GM19395 (cell line): ENCODE measurements around the gene GSG1L.

Experiments used
- ATAC-seq: cut with Tn5 transposase; IDR thresholded peaks from one replicate; pipeline ENCODE4 v1.9.1; 2021; ENCODE audit warnings: mild to moderate bottlenecking, moderate library complexity; ENCODE audit not compliant: unreplicated experiment

The GSG1L gene

DNA sequence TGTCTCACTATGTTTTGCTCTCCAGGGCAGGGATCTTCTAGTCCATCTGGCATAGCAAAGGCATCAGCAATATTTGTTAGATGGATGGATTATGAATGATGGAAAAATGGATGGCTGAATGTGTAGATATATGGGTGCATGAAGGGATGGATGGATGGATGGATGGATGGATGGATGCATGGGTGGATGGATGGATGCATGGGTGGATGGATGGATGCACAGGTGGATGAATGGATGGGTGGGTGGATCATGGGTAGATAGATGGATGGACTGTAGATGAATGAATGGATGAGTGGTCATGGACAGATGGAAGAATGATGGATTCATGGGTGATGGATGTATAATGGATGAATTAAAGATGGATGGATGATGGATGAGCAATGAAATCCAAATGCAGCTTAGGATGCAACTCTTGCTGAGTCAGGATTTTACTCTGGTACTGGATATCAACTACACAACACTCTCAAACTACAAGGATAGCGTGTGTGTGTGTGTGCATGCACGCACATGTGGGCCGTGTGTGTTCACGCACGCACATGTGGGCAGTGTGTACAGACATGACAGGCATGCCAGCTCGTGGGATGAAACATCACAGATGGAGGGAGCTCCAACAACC, 34.0 kb downstream of the GSG1L start:
- no peak for ATAC-seq

DNA sequence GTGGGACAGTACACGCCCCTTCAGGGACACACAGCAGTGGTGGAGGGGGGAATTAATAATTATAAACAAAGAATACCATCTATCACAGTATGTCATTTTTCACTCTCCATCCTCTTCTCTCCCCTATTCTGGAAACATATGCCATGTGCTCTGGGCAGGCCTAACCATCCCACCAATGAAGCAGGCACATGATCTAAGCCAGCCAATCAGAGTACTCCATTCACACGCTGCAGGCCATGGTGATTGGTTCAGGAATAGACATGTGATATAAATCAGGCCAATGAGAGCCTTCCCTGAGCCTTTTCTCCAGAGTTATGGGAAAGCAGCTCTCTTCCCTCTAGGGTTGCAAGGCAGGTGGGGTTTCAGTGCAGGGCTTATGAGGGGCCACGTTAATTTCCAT, 36.5 kb downstream of the GSG1L start:
- no peak for ATAC-seq

DNA sequence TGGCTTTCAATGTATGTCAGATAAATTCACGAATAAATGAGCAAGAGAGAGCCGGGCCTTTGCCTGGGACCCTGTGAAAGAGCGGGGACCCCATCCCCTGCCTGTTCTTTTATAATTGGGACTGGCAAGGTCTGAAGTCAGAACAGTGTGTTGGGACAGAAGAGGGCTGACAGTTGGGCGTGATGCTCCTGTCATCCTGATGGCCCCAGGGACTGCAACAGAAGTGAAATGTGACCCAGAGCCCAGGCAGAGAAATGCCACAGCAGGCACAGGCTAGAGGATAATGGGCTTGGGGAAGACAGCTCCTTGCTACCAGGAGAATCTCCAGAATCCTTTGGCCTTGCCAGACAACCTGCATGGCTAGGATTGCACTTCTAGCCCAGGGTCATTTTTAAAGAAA, 37.9 kb downstream of the GSG1L start:
- no peak for ATAC-seq

DNA sequence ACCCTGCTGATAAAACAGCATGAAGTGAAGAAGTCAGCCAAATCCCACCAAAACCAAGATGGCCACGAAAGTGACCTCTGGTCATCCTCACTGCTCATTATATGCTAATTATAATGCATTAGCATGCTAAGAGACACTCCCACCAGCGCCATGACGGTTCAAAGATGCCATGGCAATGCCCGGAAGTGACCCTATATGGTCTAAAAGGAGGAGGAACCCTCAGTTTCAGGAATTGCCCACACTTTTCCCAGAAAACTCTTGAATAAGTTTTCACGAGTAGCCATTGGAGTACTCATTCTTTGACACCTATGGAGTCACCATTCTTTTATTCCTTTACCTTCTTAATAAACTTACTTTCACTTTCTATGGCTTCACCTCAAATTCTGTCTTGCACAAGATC, 44.3 kb downstream of the GSG1L start:
- ATAC-seq, result no peak

DNA sequence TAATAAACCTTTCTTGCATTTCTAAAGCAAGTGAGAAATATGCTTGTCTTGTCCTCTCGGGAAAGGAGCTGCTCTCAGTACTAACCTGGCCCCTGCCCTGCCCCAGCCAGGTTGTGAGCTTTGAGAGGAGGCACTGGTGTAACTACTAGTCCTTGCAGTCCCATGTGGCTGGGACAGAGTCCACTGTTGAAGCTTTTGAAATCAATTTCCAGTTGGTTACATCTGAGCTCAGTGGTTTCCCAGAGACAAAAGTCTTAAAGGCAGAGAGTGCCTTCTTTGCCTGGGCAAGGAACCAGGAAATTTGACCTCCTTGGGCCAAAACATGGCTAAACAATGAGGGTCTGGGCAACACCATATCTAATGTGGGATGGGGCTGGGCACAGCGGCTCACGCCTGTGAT, 48.7 kb downstream of the GSG1L start:
- ATAC-seq, result no peak

DNA sequence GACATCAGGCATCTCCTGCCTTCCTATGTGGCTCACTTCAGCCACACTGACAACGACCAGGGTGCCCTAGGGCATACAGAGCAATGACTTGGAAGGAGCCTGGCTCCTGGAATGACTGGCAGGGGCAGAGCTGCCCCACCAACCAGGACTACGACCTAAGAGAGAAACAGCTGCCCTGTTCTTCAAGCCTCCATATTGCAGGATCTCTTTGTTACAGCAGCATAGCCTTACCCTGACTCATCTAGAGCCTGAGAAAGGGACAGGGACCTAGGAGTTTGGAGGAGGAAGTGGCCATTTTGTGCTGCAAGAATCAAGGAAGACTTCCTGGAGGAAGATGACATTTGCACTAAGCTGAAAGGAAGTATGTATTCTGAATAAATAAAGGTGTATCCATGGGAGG, 49.6 kb downstream of the GSG1L start:
- ATAC-seq, result no peak

DNA sequence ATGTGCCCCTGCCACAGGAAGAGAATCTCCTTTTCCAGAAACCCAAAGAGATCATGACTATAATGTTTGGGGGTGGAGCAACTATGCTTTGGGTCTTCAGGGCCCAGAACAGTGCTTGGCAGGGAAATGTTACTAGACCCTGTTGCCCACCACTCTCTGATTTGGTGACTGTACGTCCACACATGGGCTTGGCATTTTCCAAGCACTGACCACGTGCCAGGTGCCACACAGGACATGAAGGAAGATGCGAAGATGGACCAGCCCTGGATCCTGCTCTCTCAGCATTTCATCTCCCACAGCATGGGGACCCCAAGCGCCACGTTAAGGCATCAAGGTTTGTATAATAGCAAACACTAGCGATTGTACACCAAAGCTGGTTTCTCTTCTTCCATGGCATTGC, 50.1 kb downstream of the GSG1L start:
- no peak for ATAC-seq

DNA sequence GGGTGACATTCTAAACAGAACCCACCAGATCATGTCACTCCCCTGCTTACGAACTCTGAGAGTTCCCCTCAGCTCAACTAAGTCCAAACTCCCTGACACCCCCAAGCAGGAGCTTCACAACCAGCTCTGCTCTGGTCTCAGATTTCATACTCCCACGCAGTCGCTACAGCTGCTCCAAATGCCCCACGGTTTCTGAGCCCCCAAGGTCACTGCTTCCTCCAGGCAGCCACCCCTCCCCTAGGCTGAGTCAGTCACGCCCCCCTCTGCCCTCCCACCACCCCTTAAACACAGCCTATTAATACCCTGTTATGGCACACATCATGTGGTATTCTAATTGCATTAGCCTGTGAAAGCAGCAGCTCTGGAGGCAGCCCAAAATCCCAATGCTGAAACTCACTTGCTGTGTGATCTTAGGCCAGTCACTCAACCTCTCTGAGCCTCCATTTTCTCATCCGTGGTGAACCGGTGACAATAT, 51.5 kb downstream of the GSG1L start:
- ATAC-seq, result no peak

DNA sequence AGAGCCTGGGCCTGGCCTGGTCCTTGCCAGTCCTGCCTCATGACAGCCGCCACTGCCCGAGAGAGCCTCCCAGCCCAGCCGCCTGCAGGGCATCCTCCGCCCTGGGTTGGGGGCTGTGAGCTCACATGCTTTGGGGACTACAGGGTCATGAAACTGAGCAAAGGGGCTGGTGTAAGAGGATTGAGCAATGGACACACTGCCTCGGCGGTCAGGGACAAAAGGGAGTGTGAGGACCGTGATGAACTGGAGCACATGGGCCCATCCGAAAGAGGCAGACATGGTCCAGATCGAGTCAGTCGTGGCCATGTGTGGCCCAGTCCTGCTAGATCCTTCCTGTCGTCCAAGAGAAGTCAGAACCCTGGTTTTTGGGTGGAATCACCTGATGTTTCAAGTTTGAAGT, 52.3 kb downstream of the GSG1L start:
- no peak for ATAC-seq

DNA sequence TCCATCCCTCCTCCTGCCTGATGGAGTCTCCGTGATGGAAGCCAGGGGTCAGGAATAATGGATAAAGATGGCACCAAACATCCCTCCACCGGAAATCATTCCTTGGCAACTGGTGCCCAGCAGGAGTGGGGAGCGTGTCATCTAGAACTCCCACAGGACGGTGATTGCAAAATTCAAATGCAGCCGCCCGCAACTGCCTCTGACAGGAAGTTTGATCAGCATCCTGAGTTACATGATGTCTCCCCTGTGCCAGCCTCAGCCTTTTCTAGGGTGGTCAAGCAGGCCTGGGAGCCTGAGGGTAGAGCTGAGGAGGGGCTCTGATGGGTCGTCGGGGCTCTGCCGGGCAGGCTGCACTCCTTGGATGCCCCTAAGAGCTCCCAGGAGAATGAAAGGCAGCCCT, 52.8 kb downstream of the GSG1L start:
- ATAC-seq, result no peak

DNA sequence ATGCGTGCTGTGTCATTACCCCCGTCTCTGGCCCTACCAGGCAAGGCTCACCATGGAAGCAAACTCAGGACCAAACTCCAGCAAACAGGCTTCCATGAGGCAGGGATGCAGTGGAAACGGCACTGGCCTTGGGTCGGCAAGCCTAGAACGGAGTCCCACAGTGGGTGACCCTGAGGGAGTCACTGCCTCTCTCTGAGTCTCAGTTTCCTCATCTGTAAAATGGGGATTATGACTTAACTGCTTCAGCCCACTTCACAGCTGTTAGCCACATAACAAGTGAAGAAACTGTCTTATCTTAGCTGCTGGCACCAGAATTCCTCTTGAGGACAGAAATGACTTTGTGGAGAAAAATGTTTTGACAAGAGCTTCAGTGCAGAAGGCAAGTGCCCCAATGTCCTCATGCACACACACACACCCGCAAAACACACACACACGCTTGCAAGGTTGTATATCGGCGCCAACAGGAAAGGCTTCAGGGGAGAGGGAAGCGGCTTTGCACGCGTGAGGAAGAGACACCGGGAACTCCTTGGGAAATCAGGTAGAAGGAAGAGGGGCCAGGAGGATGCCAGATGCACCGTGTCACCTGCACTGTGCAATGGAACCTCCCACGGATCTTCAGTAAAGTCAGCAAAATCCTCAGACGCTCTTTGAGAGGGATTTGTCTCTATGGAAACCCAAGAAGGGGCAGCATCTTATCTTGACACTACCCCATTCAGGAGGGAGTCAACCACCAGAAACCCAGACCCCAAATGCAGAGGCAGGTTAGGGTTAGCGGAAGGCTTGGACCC, 53.7 kb downstream of the GSG1L start:
- ATAC-seq, result no peak

DNA sequence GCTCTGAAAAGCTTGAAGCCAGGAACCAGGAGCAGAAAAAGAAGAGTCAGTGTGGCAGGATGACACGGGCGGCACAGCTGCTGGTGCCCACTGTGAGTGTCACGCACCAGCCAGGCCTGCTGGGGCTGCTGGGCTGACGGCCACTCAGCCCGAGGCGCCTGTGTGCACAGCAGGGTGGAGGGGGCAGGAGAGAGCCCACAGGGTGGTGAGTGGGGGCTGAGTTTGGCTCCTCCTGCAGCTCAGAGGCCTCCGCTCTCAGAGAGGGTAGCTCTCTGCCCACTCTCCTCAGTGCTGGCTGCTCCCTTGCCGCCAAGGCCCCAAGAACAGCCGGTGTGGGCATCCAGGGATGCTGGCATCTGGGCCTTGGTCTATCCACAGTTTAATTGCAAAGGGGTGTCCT, 59.6 kb downstream of the GSG1L start:
- ATAC-seq, result no peak

DNA sequence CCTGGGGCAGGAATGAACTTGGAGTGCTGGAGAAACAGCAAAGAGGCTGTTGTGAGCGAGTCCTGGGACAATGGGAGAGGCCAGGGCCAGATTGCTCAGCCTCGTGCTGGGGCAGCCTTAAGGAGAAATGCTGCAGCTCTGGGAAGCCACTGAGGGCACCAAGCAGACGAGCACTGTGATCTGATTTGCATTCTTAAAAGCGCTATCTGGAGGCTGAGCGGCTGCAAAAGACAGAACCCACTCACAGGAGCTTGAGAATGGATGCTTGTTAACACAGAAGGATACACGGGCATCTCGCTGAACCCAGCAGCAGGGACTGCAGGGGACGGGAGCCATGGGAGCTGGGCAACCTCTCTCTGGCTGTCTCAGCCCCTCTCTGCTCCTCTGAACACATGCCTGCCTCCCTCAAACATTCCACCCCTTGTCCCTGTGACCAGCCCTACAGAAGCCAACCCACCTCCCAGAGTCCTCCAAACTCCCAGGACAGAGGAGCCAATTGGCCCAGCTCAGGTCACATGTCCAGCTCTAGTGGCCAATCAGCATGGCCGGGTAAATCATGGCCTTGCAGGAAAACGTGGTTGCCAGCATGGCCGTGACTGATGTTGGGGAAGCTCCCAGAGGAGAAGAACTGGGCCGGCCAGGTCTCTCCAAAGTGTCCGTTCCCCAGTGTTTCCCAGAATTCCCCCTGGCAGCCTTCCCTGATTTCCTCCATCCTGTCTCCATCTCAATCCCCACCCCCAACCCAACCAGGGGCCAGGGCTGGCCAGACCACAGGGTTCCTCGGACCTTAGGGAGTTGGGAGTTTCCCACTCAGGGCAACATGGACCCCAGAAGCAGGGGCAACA, 60.3 kb downstream of the GSG1L start:
- no peak for ATAC-seq

DNA sequence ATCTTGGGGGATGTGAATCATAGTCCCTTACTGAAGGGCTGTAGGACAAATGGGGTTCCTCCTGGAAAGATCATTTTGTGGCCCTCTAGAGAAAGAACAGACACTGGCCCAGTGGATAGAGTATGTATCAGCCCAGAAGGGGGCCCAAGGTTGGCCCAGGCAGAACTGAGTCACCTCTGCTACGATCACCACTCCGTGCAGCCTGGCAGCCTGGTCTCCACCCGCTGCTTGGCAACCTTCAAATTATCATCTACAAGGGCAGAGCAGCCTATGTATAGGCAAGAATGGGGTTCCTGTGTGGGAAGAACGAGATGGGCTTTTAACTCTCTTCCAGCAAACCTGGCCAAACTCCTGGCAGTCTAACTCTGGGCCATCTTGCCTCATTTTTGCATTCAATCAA, 61.9 kb downstream of the GSG1L start:
- ATAC-seq, result no peak

DNA sequence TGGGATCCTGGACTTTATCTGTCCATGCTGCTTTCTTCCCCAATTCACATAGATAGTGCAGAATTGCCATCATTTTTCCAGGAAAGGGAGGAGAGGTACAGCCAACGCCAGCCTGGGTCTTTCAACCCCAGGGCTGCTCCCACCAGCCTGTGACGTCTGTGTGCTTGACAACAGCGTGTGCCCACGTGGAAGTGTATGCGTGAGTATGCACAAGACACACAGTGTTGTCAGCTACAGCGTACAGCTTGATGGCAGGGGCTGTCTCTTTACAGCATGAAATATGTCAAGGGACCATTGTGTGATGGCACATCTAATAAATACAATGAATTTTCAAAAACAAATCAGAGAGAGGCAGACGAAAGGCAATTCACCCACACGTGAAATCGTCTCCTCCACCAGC, 62.3 kb downstream of the GSG1L start:
- no peak for ATAC-seq

DNA sequence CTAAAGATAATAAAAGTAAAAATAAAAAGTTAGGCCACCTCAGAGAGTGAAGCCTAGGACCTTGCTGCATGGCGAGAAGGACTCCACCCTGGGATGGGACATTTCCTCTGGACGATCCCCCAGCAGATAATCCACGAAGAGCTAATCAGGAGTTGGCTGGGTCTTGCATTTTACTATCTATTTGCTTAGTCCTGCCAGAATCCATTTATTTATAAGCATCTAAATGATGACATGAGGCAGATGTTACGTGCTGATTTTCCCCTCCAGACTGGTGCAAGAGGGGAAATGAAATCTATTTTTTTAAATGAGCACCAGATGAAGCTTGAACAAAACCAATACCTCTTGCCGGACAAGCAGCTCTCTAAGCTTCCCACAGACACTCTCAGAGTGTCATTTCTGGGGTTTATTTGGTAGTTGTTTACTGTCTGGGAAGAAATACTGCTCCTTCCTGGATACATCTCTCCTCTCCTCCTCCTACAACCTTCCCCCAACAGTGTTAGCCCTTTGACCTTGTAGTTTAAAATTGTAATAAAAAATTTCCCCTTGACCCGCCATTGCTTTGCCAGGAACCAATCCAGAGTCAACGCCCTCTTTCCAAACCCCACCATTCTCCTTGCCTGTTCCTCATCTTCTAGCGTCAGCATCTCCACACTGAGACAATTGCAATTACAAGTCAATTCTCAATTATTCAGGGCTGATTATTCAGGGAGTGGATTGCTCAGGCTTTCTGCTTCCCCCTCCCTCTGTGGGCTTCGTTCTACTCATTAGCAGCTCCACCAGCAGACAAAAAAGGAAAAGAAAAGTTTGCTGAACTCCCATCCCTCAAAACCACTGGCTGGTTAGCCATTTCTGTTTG, 63.0 kb downstream of the GSG1L start:
- no peak for ATAC-seq

DNA sequence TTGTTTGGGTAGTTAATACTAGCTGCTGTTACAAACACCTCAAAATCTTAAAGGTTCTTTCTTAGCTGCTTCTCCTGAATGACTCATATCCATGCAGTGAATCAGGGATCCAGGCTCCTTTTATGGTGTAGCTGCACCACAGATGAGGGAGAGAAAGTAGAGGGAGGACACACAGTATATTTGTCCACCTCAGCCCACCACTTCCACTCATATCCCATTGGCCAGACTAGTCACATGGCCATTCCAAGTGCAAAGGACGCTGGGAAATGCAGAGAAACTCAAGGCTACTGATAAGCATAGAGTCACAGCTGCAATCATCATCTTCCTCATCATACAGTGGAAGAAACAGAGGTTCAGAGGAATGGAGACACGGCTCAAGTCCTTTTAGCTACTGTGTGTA, 63.8 kb downstream of the GSG1L start:
- ATAC-seq, result no peak

DNA sequence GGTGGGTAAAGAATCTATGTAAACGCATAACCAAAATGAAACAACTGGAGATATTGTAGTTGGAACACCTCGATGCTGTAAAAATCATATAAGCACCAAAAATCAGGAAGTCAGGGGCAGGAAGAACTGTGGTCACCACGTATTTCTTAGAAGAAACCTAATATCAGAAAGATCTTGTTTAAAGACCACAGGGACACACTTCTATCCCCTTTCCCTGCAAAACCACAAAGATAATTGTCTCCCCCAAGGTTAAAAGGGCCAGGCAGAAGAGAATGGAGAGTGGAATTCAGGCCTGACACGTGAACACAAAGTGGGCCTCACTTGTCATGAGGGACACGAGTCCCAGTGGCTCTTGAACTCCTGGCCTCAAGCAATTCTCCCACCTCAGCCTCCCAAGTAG, 68.1 kb downstream of the GSG1L start:
- ATAC-seq, result no peak

DNA sequence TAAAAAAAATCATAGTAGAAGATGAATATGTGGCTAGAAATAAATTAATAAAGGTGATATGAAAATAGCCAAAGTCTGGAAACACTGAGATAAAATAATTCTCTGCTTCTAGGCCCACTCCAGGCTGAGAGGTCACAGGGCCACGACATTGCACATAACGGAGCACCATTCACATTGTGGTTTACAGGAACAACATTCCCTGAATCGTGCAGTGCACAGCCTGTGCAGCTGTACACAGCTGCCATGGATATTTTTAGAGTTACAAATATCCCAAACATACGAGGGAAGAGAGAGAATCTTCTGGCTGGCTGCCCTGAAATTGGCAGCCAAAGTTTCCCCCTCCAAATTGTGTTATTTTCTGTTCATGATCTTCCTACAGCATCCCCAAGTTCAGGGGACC, 68.8 kb downstream of the GSG1L start:
- ATAC-seq, result no peak

DNA sequence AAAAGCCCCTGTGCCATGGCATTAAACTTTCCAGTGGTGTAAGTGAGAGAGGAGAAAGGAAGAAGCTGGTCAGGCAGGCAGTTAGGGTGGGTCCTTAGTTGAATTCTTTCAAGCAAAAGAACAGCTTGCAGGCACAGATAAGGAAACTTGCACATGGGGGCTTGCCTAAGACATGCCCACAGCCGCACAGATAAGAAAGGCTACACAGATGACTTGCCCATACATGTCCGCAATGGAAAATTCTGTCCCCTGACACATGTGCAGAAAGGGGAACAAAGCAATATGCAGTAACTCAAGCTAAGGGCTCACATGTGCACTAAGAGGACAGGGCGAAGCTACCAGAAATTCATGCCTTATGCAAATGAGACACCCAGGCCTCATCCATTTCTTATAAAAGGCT, 69.9 kb downstream of the GSG1L start:
- ATAC-seq, result no peak

DNA sequence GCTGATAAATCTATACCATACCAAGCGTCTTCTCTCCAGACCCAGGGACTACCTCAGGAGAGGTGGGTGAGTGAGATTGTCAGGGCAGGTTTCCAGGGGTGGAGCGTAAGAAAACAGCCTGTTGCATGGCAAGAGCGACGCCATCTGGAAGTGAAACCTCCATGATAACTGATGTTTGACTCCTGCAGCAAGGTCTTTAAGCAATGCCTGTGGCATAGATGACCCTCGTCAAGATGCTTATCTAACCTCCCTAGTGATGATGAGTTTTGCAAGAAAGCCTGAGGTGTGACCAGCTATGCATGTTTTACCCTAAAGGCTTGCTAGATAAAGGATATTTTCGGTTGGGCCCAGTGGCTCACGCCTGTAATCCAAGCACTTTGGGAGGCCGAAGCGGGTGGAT, 71.6 kb downstream of the GSG1L start:
- no peak for ATAC-seq
